Measurements from ENCODE around the gene KRT16.

DNA sequence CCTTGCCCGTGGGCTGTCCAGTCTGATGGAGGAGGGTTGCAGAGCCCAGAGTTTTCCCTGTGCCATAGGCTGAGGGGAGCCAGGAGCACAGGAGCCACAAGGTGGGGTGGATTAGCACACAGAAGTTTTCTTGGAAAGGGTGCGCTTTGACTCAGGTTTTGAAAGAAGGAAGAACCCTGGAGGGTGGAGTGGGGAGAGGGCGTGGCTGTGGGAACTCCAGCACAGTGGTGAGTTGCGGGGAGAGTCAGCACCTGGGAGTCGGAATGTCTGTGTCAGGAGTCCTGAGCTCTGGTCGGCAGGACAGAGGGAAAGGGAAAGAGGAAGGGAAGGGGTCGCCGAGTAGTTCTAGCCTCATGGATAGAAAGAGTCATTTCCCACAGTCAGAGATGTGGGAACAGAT, 17.0 kb downstream of the KRT16 start:
- TF ChIP-seq POLR2AphosphoS5 (IDR thresholded peaks at IDR 0.05; ENCODE audit: insufficient read depth, low read depth, low read length) (no peak), EZH2 (IDR thresholded peaks at IDR 0.05; ENCODE audit: borderline replicate concordance, low read depth, low read length, severe bottlenecking) (no peak), GATA2 (IDR thresholded peaks at IDR 0.05; ENCODE audit: insufficient read depth, insufficient read length, low read depth, low read length) (no peak), POLR2A (IDR thresholded peaks at IDR 0.05; ENCODE audit: low read depth, low read length) (no peak)
